Sigmoid colon (tissue), 4 donors: ENCODE data around the gene MSX1.

Source experiments
- EP300 ChIP-seq, 4 donors: sonication (generic); formaldehyde crosslinking; IDR thresholded peaks; one replicate each; pipeline ENCODE4 v1.6.1; 2017; ENCODE audit warnings: antibody characterized with exemption in 4 of 4
- POLR2A ChIP-seq, 2 donors: fragments of 450-650 bp; IDR thresholded peaks; one replicate each; pipeline ENCODE4 v1.6.1; 2016; ENCODE audit warnings: antibody characterized with exemption in 2 of 2, mild to moderate bottlenecking in 2 of 2, moderate library complexity in 2 of 2
- POLR2AphosphoS5 ChIP-seq, 4 donors: sonication (generic); formaldehyde crosslinking; IDR thresholded peaks; one replicate each; pipeline ENCODE4 v1.6.1; 2017; ENCODE audit warnings: antibody characterized with exemption in 4 of 4
- TF ChIP-seq, protein P1 (sequence below), 4 experiments: fragments of 450-650 bp in 3 of 4; fragments of 200-600 bp in 1 of 4; IDR thresholded peaks; one replicate each; pipeline ENCODE4 v1.5.1; 2016 to 2019; ENCODE audit warnings: antibody characterized with exemption in 4 of 4, mild to moderate bottlenecking in 3 of 4, moderate library complexity in 2 of 4

DNA sequence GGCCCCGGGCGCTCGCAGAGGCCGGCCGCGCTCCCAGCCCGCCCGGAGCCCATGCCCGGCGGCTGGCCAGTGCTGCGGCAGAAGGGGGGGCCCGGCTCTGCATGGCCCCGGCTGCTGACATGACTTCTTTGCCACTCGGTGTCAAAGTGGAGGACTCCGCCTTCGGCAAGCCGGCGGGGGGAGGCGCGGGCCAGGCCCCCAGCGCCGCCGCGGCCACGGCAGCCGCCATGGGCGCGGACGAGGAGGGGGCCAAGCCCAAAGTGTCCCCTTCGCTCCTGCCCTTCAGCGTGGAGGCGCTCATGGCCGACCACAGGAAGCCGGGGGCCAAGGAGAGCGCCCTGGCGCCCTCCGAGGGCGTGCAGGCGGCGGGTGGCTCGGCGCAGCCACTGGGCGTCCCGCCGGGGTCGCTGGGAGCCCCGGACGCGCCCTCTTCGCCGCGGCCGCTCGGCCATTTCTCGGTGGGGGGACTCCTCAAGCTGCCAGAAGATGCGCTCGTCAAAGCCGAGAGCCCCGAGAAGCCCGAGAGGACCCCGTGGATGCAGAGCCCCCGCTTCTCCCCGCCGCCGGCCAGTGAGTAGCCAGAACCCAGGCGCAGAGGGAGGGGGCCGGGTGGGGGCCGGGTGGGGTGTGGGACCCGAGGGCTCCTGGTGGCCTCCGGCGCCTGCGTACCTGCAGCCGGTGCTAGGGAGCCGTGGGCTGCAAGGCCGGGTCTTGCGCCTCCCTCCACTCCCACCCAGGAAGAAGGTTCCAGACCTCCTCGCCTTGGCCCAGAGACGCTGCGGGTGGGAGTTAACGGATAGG is 534 bp downstream of the MSX1 start:
- TF ChIP-seq POLR2A (IDR thresholded peaks at IDR 0.05) (no peak), POLR2AphosphoS5 (IDR thresholded peaks at IDR 0.05) (no peak), EP300 (IDR thresholded peaks at IDR 0.05) (no peak)
- TF ChIP-seq, protein P1, sequence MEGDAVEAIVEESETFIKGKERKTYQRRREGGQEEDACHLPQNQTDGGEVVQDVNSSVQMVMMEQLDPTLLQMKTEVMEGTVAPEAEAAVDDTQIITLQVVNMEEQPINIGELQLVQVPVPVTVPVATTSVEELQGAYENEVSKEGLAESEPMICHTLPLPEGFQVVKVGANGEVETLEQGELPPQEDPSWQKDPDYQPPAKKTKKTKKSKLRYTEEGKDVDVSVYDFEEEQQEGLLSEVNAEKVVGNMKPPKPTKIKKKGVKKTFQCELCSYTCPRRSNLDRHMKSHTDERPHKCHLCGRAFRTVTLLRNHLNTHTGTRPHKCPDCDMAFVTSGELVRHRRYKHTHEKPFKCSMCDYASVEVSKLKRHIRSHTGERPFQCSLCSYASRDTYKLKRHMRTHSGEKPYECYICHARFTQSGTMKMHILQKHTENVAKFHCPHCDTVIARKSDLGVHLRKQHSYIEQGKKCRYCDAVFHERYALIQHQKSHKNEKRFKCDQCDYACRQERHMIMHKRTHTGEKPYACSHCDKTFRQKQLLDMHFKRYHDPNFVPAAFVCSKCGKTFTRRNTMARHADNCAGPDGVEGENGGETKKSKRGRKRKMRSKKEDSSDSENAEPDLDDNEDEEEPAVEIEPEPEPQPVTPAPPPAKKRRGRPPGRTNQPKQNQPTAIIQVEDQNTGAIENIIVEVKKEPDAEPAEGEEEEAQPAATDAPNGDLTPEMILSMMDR (IDR thresholded peaks at IDR 0.05), result no peak
